GM18868 (cell line): ENCODE data around the gene PRSS21.

ENCODE experiments used
- ATAC-seq: cut with Tn5 transposase; IDR thresholded peaks from one replicate; pipeline ENCODE4 v1.9.1; 2021; ENCODE audit warnings: mild to moderate bottlenecking, moderate library complexity; ENCODE audit not compliant: unreplicated experiment

Gene PRSS21

DNA sequence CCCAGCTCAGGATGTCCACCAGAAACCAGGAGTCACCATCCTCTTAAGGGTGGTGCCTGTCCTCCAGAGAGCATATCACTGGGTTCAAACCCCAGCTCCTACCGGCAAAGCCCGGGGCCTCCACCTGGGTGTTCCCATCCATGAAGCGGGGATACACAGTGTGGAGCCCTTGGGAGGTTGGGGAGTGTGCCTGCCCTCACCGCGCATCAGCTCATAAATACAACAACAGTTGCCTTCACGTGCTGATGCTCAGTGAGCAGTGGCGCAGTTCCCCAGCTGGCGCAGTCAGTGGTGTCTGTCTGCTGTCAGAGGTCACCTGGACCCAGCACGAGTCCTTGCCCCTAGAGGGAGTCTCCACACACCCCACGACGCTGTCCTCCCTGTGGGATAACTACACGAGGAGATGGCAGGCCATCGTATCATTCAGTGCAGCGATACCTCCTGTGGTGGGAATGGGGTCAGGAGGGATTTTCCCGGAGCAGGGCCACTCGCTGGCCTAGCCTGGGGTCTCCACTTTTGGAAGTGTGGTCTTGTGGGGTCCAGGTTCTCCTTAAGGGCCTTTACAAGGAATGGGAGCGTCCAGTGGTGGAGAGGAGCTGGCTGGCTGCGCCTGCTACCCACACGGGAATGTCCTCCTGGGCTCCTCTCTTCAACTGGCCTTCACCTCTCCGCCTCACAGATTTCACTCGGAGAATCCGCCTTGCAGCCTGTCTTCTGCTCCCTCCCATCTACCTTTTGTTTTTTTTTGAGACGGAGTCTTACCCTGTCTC, 37.7 kb upstream of the PRSS21 start:
- no peak for ATAC-seq

DNA sequence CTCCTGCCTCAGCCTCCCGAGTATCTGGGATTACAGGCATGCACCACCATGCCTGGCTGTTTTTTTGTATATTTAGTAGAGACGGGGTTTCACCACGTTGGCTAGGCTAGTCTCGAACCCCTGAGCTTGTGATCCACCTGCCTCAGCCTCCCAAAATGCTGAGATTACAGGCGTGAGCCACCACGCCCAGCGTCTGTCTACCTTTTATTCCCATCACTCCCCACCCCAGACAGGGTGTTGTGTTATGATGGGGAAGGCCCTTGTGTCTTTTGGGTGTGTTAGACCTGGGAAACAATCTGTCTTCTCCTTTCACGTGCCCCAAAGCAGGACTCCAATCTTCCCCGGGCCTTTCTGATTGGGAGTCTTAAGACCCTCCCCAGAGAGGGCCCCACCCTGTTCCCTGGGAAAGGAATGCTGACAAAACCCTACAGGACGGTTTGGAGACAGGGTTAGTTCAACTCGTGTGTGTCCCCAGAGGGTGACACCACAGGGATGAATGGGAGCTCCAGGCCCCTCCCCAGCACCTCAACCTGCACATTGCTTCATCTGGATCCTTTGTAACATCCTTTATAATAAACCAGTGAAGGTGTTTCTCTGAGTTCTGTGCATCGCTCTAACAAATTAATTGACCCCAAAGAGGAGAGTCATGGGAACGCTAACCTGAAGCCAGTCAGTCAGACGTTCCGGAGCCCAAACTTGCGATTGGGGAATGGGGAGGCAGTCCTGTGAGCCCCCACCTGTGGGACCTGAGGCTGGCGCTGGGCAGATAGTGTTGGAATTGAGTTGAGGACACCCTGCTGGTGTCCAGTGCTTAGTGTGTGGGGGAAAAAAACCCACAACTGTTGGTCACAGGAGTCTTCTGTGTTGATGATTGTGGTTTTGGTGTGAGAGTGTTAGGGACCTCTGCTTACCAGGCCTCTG, 36.8 kb upstream of the PRSS21 start:
- ATAC-seq: no peak

- no peak for ATAC-seq
These were observed 34.3 kb upstream of the PRSS21 start for GRCh38 chr16:2782583-2783351.

GRCh38 chr16:2783581-2784357, 33.3 kb upstream of the PRSS21 start:
- no peak for ATAC-seq

- no peak for ATAC-seq
These were observed 32.5 kb upstream of the PRSS21 start for GRCh38 chr16:2784358-2785100.

DNA sequence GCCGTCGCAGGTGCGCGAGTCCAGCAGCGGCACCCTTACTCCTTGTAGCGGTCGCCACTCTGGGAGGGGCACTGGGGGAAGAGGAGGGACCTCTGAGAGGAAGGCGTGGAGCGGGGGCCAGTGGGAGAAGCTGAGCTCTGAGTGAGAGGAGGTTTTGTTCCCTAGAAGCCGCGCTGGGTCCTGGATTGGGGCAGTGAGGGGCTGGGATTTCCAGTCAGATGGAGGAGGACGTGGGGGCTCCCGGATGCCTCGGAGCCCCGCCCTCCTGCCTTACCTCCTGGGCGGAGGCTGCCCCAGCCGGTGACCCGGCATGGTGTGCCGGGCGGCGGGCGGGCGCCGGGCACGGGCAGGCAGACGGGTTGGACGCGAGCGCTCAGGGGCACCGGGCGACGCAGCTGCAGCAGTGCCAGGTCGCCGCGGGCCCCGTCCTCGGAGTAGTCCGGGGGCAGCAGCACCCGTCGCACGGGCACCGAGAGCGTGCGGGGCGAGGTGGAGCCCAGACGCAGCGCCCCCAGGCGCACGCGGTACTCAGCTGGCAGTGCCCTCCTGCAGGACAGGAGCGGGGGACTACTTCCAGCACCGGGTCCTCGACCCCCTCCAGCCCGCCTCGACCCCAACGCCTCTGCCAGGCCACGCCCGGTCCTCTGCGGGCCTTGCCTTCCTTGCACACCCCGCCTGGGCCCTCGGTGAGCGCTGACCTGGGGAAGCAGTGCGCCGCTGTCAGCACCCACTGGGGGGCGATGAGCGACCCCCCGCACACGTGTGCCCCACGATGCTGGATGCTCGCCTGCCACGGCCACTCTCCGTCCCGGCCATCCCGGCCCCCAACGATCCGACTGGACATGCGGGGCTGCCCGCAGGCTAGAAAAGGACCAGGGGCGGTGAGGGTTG, 31.7 kb upstream of the PRSS21 start:
- ATAC-seq: no peak

DNA sequence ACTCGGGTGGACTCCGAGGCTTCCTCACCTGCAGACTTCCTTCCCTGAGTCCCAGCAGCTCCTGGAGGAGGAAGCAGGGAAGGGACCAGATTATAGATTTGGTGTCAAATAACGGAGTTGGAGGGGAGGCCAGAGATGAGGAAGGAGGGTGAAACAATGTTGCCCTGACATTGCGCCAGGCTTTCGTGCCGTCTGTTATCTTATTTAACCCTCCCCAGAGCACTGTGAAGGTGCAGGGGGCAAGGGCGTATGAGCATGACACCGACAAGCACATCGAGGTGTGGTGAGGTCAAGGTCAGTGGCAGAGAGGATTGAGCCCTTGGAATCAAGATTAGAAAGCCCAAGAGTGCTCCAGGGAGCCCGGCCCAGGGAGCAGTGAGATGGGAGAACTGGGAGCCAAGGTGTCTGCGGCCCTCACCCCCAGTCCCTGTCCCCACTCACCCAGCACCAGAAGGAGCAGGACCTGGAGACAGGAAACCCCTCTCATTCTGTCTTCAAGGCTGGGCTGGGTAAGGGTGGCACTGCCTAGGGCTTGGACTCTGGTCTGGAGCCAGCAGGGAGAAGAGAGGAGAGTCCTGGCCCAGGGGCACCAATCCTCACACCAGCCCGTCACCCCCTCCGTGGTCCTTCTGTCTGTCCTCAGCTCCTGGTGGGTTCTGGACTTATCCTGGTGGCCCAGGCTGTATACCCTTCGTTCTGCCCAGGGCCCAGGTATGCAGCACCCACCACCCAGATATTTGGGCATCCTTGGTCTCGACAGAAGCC, 30.8 kb upstream of the PRSS21 start:
- ATAC-seq: no peak

DNA sequence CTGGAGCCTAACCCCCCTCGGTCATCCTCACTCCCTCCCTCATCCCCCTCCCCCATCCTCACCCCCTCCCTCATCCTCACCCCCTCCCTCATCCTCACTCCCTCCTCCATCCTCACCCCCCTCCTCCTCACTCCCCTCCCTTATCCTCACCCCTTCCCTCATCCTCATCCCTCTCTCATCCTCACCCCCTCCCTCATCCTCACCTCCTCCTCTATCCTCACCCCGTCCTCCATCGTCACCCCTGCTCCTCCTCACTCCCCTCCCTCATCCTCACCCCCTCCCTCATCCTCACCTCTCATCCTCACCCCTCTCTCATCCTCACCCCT, 30.2 kb upstream of the PRSS21 start:
- no peak for ATAC-seq

DNA sequence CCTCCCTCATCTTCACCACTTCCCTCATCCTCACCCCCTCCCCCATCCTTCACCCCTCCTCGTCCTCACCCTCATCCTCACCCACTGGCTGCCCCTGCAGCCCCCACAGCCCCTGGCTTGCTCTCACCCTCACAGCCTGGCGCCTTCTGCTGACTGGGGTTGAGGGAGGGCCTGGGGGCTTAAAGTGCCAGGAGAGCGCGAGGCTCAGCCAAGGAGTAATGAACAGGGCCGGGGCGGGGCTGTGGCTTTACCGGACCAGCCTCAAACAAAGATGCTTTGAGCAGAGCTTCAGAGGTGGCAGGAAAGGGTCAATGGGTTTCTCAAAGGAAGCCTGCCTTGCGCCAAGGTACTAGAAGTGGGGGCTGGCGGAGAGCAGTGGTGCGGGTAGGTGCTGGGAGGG, 29.6 kb upstream of the PRSS21 start, which contains the start of gene PRSS33:
Gene PRSS33 (minus strand): TSS at position 155 of the 400 bp plus-strand sequence. CDS start 1,013 bp downstream, outside the sequence.
- no peak for ATAC-seq

GRCh38 chr16:2787961-2788360, 29.1 kb upstream of the PRSS21 start:
- no peak for ATAC-seq

- no peak for ATAC-seq
These were observed 26.4 kb upstream of the PRSS21 start for GRCh38 chr16:2790631-2791030.

DNA sequence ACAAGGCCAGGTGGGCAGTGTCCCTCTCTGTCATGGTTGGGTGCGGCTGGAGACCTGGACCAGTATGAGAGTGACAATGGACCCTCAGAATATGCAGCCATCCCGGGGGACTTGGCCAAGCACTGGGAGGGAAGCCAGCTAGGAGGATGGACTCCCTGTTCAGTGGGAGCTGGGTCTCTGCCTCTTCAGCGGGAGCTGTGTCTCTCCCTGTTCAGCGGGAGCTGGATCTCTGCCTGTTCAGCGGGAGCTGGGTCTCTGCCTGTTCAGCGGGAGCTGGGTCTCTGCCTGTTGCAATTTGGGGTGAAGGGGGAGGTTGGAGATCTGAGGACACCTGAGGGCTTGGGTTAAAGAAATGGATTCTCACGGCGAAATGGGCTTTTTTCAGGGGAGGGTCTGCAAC, 25.9 kb upstream of the PRSS21 start:
- ATAC-seq: no peak

- no peak for ATAC-seq
These were observed 24.1 kb upstream of the PRSS21 start for GRCh38 chr16:2792940-2793339.

DNA sequence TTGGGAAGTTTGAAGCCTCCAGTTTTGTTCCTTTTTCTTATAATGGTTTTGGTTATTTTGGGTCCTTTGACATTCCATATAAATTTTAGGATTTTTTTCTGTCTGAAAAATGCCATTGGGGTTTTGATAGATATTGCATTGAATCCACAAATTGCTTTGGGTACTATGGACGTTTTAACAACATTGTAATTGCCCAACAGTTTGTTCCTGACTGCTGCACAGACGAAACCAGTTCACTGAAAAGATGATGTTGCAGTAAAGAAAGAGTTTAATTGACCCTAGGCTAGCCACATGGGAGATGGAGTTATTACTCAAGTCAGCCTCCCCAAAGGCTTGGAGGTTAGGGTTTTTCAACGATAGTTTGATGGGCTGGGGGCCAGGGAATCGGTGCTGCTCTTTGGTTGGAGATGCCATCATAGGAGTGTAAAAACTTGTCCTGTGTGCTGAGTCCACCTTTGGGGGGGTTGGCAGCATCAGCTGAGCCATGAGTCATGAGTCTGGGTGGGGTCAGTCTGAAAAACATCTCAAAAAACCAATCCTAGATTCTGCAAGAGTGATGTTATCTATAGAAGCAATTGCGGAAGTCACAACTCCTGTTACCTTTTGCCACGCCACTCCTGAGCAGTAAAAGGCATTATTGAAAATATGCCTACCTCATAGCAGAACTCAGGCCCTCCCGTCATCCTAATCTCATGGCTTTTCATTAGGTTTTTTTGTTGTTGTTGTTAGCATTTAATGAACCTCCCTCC, 21.5 kb upstream of the PRSS21 start:
- ATAC-seq: no peak

DNA sequence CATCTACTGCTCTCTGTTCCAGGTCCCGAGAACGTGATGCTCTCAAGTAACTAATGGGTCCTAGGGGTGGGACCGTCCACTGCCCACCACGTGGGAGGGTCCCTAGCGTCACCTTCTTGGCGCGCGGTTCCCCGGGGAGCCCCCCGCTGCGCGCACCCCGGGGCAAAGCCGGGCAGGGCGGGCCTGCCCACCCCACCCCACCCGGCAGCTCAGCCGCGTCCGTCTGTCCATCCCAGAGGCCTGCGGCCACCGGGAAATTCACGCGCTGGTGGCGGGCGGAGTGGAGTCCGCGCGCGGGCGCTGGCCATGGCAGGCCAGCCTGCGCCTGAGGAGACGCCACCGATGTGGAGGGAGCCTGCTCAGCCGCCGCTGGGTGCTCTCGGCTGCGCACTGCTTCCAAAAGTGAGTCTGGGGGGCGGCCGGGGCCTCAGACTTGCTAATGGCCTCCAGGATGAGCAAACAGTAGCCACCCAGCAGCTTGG, 18.3 kb upstream of the PRSS21 start:
- no peak for ATAC-seq

DNA sequence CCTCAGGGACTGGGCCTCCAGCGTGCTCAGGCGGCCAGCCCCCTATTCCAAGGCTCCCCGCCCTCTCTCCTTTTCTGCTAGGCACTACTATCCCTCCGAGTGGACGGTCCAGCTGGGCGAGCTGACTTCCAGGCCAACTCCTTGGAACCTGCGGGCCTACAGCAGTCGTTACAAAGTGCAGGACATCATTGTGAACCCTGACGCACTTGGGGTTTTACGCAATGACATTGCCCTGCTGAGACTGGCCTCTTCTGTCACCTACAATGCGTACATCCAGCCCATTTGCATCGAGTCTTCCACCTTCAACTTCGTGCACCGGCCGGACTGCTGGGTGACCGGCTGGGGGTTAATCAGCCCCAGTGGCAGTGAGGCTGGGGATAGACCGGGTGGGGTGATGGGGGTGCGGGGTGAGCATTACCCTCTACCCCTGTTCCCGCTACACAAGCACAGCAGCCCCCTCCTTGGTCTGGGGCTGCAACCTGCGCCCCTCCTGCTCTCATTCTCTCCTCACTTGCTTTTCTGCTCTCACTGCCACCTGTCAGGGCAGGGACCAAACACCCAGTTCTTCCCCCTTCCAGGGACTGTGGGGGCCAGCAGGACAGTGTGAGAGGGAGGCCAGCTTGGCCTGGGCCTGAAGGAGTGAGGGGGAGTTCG, 17.7 kb upstream of the PRSS21 start:
- ATAC-seq: no peak

DNA sequence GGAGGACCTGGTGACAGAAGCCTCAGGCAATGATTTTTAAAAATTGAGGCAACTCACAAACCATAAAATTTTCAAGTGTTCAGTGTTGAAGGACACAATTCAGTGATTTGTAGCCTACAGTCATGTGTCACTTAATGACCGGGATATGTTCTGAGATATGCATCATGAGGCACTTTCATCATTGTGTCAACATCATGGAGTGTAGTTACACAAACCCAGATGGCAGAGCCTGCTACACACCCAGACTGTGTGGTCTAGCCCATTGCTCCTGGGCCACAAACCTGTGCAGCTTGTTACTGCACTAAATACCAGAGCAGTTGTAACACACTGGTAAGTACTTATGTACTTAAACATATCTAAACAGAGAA, 17.2 kb upstream of the PRSS21 start:
- ATAC-seq: no peak
